ENCODE data around the gene DCBLD1. TPM values are rescaled to one million over a fixed set of nuclear protein-coding genes. Genes with fewer than 3 reads are reported as not detected.

Gene DCBLD1
- total and polyA plus RNA-seq, 7 donors: 2.0 to 9.0 (median 4.0) TPM

DNA sequence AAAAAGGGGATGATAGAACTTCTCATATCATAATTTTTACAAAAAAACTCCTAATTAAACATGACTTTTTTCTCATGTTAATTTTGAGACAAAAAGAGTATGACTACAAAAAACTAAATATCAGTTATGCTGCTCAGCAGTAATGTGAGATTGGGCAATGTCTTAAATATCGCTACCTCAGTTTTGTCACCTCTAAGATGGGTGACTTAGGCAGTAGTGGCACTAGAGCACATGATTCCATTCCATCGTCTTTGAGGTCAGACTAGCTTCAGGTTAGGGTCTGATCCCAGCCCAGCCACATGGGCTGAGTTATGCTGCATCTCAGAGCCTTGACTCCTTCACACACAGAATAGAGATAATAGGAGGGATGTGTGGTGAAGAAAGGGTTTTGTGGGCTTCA is 11.0 kb downstream of the DCBLD1 start:
- H3K36me3 ChIP-seq (ENCODE audit: insufficient read depth in 1 of 2, low read depth in 1 of 2): no peaks in the 10 kb centered on the region
- intact Hi-C loops (cut with DNase I): no loop called here
- TF ChIP-seq, protein P1, sequence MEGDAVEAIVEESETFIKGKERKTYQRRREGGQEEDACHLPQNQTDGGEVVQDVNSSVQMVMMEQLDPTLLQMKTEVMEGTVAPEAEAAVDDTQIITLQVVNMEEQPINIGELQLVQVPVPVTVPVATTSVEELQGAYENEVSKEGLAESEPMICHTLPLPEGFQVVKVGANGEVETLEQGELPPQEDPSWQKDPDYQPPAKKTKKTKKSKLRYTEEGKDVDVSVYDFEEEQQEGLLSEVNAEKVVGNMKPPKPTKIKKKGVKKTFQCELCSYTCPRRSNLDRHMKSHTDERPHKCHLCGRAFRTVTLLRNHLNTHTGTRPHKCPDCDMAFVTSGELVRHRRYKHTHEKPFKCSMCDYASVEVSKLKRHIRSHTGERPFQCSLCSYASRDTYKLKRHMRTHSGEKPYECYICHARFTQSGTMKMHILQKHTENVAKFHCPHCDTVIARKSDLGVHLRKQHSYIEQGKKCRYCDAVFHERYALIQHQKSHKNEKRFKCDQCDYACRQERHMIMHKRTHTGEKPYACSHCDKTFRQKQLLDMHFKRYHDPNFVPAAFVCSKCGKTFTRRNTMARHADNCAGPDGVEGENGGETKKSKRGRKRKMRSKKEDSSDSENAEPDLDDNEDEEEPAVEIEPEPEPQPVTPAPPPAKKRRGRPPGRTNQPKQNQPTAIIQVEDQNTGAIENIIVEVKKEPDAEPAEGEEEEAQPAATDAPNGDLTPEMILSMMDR (IDR thresholded peaks at IDR 0.05): no peak
- no peak overlapping the region for H3K27ac ChIP-seq
- H3K4me1 ChIP-seq: peaks cover 6% of the 10 kb centered on the region
- DNase-seq (no peak), ATAC-seq (no peak)
- no peaks in the 10 kb centered on the region for H3K27me3 ChIP-seq (ENCODE audit: insufficient read depth in 3 of 3, low read length in 2 of 3)
- WGBS, 3 donors: 89 to 94% (median 94%) methylated on average over 2 of the region's 2 CpGs
- no peaks in the 10 kb centered on the region for H3K9me3 ChIP-seq
- no peak overlapping the region for H3K4me3 ChIP-seq

DNA sequence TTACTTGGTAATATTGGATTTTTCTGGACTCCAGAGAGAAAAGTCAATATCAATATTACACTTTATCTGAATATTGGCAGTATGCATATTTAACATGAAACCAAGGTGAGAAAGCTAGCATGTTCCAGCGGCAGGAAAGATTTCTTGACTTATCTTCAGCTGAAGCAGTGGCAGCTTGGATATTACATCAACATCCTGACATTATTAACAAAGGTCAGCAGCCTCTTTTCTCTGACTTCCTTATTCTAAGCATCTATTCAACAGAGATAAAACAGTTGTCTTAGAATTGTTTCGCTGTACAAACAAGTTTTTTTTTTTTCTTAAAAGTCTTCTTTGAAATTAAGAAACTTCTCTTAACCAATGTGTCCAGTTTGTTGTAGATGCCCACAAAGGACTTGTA is 11.8 kb downstream of the DCBLD1 start:
- intact Hi-C loops (cut with DNase I): no loop called here
- TF ChIP-seq, protein P1 (IDR thresholded peaks at IDR 0.05): no peak
- no peak for DNase-seq
- 63 to 70% (median 67%) methylated on average over 2 of the region's 2 CpGs for WGBS, 3 donors
- Histone ChIP-seq H3K36me3 (ENCODE audit: insufficient read depth in 1 of 2, low read depth in 1 of 2) (no peaks in the 10 kb centered on the region), H3K4me1 (peaks cover 6% of the 10 kb centered on the region), H3K27ac (no peak overlapping the region), H3K4me3 (no peak overlapping the region), H3K9me3 (no peaks in the 10 kb centered on the region), H3K27me3 (ENCODE audit: insufficient read depth in 3 of 3, low read length in 2 of 3) (no peaks in the 10 kb centered on the region)
- ATAC-seq: no peak

DNA sequence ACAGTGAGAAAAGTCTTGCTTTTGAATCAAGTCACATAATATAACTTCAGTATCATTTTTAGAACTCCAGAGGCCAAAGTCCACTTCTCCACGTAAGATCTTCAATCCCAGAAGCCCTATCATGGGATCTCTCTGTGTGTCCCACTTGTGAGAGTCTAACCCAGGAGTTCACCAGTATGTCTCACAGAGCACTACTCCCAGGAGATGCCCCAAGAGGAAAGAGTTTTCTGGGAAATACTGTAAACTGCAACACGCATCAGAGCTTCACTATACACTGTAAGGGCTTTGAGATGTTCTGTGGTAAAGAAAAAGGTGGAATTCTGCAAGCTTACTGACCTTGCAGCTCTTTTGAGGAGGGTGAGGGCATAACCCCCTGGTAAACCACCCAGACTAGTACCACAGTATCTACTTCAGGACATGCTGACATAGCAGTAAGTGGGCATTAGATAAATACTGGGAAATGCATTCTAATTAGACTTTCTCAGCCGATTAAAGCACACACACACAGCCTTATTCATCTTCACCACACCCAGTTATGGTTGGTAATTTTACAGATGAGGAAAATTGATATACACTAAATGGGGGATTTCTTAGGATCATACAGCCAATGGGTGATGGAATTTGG is 12.3 kb downstream of the DCBLD1 start:
- Histone ChIP-seq H3K9me3 (no peaks in the 10 kb centered on the region), H3K36me3 (ENCODE audit: insufficient read depth in 1 of 2, low read depth in 1 of 2) (no peaks in the 10 kb centered on the region), H3K4me3 (no peak overlapping the region), H3K4me1 (peaks cover 6% of the 10 kb centered on the region), H3K27me3 (ENCODE audit: insufficient read depth in 3 of 3, low read length in 2 of 3) (no peaks in the 10 kb centered on the region), H3K27ac (no peak overlapping the region)
- TF ChIP-seq, protein P1 (IDR thresholded peaks at IDR 0.05): no peak
- WGBS, 3 donors: 63 to 82% (median 73%) methylated on average over 3 of the region's 3 CpGs
- DNase-seq: no peak
- intact Hi-C loops (cut with DNase I): no loop called here
- no peak for ATAC-seq

DNA sequence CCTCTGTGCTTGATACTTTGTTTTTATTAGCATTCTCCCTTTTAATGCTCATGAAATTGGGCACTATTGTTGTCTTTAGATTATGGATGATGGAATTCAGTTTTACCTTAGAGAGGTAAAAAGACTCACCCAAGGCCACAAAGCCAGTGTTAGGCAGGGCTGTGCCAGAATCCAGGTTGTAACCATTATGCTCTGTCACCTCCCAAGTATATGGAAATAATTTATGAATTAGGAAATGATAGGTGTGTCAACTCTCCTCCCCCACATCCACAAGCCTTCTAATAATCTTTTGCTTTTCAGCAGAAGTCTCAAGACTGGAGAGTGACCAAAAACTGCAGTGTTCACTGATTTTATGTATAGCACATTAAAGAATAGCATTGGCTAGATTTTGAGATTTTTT is 13.0 kb downstream of the DCBLD1 start:
- TF ChIP-seq, protein P1 (IDR thresholded peaks at IDR 0.05): no peak
- ATAC-seq (no peak), DNase-seq (no peak)
- Histone ChIP-seq H3K36me3 (ENCODE audit: insufficient read depth in 1 of 2, low read depth in 1 of 2) (no peaks in the 10 kb centered on the region), H3K9me3 (no peaks in the 10 kb centered on the region), H3K4me3 (no peak overlapping the region), H3K4me1 (peaks cover 6% of the 10 kb centered on the region), H3K27ac (no peak overlapping the region), H3K27me3 (ENCODE audit: insufficient read depth in 3 of 3, low read length in 2 of 3) (no peaks in the 10 kb centered on the region)
- intact Hi-C loops (cut with DNase I): no loop called here

DNA sequence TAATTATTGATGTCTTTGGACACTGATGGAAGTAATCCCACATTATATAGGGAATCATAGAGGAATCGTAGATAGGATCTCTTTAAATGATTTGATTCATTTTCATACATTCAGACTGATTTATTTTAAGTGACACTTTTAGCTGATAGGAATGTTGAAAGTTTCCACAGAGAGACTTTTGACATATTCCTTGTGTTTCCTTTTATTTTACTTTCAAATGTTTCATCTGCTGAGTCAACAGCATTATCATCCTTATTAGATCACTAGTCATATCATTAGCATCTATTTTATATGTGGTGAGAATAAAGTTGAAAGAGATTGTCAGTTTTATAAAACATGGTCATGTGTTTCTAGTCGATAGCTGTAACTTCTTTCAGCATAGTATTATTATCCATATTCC is 13.4 kb downstream of the DCBLD1 start:
- WGBS, 3 donors: 90 to 97% (median 92%) methylated on average over 2 of the region's 2 CpGs
- TF ChIP-seq, protein P1 (IDR thresholded peaks at IDR 0.05): no peak
- H3K4me1 ChIP-seq: peaks cover 6% of the 10 kb centered on the region
- no peak overlapping the region for H3K27ac ChIP-seq
- ATAC-seq (no peak), DNase-seq (no peak)
- no peaks in the 10 kb centered on the region for H3K36me3 ChIP-seq (ENCODE audit: insufficient read depth in 1 of 2, low read depth in 1 of 2)
- no peak overlapping the region for H3K4me3 ChIP-seq
- intact Hi-C loops (cut with DNase I): no loop called here
- H3K27me3 ChIP-seq (ENCODE audit: insufficient read depth in 3 of 3, low read length in 2 of 3): no peaks in the 10 kb centered on the region
- H3K9me3 ChIP-seq: no peaks in the 10 kb centered on the region

Data from psoas muscle (tissue), 8 donors.